SK-N-MC (cell line): ENCODE results near the gene ELOA.

Source experiments
- EZH2 ChIP-seq: fragments of 200-600 bp; sonication (generic); IDR thresholded peaks from one replicate; pipeline ENCODE4 v1.6.1; 2017; ENCODE audit warnings: antibody characterized with exemption
- FOXP2 ChIP-seq: optimal IDR thresholded peaks from 2 replicates; pipeline ENCODE3; 2011; ENCODE audit warnings: mild to moderate bottlenecking, moderate library complexity; ENCODE audit not compliant: insufficient read depth; ENCODE audit errors: extremely low read length, control extremely low read depth
- POLR2AphosphoS5 ChIP-seq: IDR thresholded peaks from 2 replicates; pipeline ENCODE4 v1.6.1; 2012; ENCODE audit warnings: mild to moderate bottlenecking, low read depth, low read length, borderline replicate concordance

- TF ChIP-seq EZH2: no peak
- no peak for TF ChIP-seq POLR2AphosphoS5
- no peak for TF ChIP-seq FOXP2
These were observed 45.4 kb downstream of the ELOA start for GRCh38 chr1:23788695-23789094.
